HG03521 (cell line): ENCODE data around the gene ENTPD8.

ENCODE experiments used
- ATAC-seq: cut with Tn5 transposase; IDR thresholded peaks from one replicate; pipeline ENCODE4 v1.9.1; 2021; ENCODE audit warnings: mild to moderate bottlenecking, moderate library complexity; ENCODE audit not compliant: unreplicated experiment

The ENTPD8 gene

GRCh38 chr9:137449081-137449844, 8.1 kb upstream of the ENTPD8 start:
- ATAC-seq: no peak

- ATAC-seq: no peak
Observed at GRCh38 chr9:137448602-137448962, 7.4 kb upstream of the ENTPD8 start.

GRCh38 chr9:137447722-137448601, 6.8 kb upstream of the ENTPD8 start:
- ATAC-seq: no peak

DNA sequence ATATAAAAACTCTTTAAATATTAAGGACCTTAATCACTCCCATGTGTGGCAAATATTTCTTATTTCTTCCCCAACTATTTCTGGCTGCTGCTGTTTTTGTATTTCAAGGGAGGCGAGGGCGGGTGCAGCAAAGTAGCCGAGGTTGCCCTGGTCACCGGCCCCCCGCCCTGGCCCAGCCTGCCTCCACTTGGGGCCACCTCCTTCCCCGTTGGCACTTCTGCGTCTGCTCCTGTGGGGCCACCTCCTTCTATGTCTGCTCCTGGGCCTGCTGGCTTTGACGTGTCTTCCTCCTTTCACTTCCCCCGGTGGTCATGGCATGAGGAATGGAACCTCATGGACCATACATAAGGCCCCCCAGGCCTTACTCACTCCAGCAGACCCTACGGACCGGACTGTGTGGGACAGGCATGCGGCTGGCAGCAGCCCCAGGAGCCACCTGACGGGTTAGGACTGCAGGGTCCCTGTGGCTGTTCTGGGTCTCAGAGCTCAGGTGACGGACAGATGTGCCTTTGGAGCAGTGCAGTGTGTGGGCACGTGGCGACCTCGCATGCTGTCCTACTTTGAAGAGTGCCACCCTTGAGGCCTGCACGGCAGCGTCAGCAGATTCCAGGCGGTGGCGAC, 5.8 kb upstream of the ENTPD8 start:
- ATAC-seq: no peak

DNA sequence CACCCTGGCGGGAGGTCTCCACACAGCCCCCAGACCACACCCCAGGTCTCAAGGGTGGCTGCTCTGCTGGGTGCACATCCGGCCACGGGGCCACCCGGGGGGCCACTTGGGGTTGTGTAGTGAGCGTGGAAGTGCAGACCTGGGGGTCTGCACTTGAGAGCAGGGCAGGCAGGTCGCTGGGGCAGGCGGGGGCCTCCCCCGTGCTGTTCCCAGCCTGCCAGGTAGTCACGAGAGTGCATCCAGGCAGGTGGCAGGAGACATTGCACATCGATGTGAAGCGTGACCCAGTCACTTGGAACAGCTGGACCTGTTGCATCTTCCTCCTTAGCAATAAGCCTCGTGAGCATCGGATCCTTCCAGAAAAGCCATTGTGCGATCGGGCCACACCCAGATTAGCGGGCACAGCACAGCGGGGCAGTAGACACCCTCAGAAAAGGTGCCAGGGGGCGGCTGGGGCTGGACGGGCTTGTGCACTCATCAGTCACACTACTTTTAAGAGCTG, 4.8 kb upstream of the ENTPD8 start:
- ATAC-seq: no peak

GRCh38 chr9:137445275-137445807, 4.2 kb upstream of the ENTPD8 start:
- peak; percentile 57 for ATAC-seq

DNA sequence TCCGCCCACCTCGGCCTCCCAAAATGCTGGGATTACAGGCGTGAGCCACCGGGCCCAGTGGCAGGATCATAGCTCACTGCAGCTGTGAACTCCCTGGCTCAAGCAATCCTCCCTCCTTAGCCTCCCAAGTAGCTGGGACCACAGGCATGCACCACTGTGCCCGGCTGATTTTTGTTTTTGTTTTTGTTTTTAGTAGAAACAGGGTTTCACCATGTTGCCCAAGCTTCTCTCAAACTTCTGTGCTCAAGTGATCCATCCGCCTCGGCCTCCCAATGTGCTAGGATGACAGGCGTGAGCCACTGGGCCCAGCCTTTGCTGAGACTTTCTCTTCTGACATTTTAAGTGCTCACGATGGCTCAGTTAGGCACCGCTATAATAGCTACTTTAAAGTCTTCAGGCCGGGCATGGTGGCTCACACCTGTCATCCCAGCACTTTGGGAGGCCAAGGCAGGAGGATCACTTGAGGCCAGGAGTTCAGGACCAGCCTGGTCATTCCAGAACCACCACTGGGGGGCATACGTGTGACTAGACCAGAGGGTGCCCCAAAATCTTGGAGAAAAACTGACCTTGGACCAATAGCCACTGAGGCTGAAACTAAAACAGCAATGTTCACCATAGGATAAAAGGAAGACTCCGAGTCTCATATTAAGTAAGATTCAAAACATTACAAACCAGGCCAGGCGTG, 3.1 kb upstream of the ENTPD8 start:
- no peak for ATAC-seq

DNA sequence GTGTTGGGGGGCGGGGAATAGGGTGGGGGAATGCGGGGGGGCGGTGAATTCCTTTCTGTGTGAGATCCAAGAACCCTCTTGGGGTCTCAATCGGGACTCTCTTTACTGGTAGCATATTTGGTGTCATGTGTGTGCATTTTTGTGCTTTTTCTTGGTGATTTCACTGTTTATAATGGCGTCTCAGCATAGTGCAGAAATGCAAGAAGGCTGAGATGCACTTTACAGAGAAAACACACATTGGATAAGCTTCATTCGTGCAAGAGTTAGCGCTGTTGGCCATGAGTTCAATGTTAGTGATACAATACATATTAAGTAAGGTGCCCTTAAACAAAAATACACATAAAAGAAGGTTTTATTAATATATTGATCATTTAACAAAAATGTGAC, 771 bp upstream of the ENTPD8 start:
- ATAC-seq: no peak

GRCh38 chr9:137439158-137439714, 1.9 kb downstream of the ENTPD8 start:
- ATAC-seq: no peak

GRCh38 chr9:137438591-137439157, 2.5 kb downstream of the ENTPD8 start:
- no peak for ATAC-seq

- no peak for ATAC-seq
Observed at GRCh38 chr9:137437691-137438590, 3.2 kb downstream of the ENTPD8 start.

DNA sequence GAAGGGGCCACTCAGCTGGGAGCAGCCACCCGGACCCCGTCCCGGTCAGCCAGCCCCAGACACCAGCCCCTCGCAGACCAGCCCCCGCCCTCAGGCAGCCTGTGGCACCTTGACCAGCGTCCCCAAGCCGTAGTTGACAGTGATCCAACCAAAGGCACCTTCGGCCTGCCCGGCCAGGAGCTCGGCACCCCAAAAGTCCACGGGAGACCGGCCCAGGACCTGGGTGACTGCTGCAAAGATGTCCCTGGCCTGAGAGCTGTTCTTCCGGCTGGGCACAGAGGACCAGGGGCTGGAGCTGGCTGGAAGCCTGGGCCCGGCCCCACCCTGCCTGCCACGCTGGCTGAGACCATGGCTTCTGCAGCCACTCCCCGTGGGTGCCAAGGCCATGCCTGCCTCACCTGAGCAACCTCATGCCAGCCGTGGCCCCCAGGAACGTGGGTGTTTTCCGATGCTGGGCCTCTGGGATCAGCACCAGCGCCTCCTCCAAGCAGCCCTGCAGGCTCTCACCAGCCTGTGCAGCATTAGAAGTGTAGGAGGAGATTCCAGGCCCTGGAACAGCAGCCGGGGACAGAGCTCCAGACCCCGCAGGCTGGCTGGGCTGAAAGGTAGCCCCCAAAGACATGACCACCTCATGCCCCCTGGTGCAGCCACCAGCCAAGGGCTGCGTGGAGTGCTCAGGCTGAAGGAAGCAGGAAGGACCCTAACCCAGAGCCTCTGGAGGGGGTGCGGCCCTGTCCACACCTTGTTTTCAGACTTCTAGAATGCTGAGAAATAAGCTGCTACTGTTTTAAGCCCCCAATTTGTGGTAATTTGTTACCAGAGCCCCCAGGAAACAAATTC, 4.2 kb downstream of the ENTPD8 start:
- no peak for ATAC-seq

DNA sequence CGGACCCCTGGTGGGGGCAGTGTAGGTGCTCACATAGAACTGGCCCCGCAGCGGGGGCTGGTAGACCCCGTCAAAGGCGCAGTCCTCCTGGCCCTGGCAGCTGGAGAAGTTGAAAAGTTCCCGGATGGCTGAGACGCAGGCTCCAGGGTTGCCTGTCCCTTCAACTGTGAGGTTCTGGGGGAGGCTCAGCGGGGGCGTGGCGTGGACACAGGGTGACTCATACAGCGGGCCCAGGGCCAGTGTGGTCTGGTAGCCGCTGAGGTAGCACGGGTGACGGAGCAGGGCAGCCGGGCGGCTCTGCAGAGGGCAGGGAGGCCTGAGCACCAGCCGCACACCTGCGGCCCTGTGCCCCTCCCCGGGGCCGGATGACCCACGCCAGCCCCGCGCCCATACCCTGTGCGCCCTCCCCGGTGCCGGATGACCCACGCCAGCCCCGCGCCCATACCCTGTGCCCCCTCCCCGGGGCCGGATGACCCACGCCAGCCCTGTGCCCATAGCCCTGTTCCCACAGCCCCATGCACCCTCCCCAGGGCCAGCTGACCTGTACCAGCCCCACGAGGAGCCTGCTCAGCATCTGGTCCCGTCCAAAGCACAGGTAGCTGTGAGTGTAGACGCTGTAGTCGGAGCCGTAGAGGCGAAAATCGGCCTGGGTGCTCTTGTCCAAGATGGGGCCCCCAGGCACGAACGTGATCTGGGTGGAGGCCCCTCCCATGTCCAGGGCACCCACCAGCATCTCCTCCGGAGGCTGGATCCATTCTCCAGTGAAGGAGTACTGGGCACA, 5.0 kb downstream of the ENTPD8 start:
- ATAC-seq: no peak

- ATAC-seq: no peak
Observed at GRCh38 chr9:137435381-137435891, 5.7 kb downstream of the ENTPD8 start.

DNA sequence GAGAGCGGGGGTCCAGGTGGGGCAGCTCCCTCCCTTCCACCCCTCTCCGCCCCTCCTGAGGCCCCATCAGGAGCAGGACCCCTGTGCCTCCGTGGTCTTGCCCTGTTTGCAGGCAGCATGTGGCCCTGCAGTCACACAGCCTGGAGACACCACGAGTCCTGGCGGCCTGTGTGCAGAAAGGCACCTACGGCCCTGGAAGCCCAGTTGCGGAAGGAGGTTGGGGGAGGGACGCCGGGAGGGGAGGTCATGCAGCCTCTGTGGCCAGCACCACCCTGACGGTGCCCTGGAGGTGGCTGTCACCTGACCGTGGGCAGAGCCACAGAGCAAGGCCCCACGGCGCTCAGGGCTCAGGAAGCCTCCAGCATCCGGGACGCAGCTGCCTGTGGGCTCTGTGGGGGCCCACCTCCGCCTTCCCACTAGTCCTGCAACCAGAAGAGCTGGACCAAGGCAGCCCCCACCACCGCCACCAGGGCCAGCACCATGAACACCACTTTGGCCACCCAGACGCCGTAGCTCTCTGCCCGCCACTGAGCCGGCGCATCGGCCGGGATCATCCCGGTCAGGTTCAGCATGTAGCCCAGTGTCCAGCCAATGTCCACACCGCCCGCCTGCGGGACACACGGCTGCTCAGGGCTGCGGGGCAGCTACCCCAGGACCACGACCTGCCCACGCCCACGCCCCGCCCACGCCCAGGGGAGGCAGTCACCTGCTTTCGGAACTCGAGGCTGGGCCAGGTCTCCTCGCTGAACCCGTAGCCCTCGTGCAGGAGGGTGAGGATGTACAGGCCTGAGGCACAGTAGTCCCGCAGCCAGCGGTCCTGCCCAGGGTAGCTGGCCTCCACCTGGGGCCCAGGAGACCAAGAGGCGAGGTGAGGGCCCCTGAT, 6.4 kb downstream of the ENTPD8 start:
- ATAC-seq: no peak

DNA sequence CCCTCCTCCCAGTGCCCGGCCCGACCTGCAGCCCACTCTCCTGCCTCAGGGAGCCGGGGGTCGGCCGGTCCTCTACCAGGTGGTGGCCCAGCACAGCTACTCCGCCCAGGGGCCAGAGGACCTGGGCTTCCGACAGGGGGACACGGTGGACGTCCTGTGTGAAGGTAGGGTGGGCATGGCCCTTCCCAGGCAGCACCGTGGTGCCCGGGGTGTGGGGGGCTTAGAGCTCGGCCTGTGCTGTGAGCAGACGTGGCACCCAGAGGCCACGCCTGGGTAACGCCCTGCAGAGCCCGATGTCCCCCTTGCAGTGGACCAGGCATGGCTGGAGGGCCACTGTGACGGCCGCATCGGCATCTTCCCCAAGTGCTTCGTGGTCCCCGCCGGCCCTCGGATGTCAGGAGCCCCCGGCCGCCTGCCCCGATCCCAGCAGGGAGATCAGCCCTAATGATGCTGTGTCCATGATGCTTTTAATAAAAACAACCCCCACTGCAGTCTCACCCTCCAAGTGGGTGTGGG, 7.2 kb downstream of the ENTPD8 start:
- ATAC-seq: no peak
